GM19099 (cell line): ENCODE data around the gene OR4D11.

ENCODE experiments used
- POLR2A ChIP-seq: IDR thresholded peaks from 3 replicates; pipeline ENCODE4 v1.6.1; 2011; ENCODE audit warnings: low read depth; ENCODE audit not compliant: insufficient read length; ENCODE audit errors: extremely low read depth

OR4D11 gene

GRCh38 chr11:59542142-59542810 lies 38.9 kb downstream of the OR4D11 start:
- no peak for TF ChIP-seq POLR2A

- TF ChIP-seq POLR2A: no peak
Measured at GRCh38 chr11:59544869-59545178, 41.4 kb downstream of the OR4D11 start.

- TF ChIP-seq POLR2A: no peak
Measured at GRCh38 chr11:59545179-59546020, 42.0 kb downstream of the OR4D11 start.

- no peak for TF ChIP-seq POLR2A
Measured at GRCh38 chr11:59548309-59548656, 44.9 kb downstream of the OR4D11 start.

GRCh38 chr11:59550368-59550841 lies 47.0 kb downstream of the OR4D11 start:
- TF ChIP-seq POLR2A: no peak

- no peak for TF ChIP-seq POLR2A
Measured at GRCh38 chr11:59550842-59551658, 47.7 kb downstream of the OR4D11 start.

GRCh38 chr11:59551659-59552521 lies 48.5 kb downstream of the OR4D11 start:
- TF ChIP-seq POLR2A: no peak

- TF ChIP-seq POLR2A: no peak
Measured at GRCh38 chr11:59552844-59553243, 49.5 kb downstream of the OR4D11 start.

GRCh38 chr11:59553323-59553722 lies 49.9 kb downstream of the OR4D11 start:
- no peak for TF ChIP-seq POLR2A
